SK-N-SH (cell line): Measurements from ENCODE around the gene DCBLD1.

ENCODE experiments used
- USF1 ChIP-seq: IDR thresholded peaks from 2 replicates; pipeline ENCODE4 v1.4.0; 2012; ENCODE audit warnings: low read depth, borderline replicate concordance
- TF ChIP-seq, protein P1 (sequence below): fragments of 200-600 bp; sonication (generic); IDR thresholded peaks from 2 replicates; pipeline ENCODE4 v1.6.1; 2017; ENCODE audit warnings: antibody characterized with exemption, mild to moderate bottlenecking, moderate library complexity

- TF ChIP-seq, protein P1, sequence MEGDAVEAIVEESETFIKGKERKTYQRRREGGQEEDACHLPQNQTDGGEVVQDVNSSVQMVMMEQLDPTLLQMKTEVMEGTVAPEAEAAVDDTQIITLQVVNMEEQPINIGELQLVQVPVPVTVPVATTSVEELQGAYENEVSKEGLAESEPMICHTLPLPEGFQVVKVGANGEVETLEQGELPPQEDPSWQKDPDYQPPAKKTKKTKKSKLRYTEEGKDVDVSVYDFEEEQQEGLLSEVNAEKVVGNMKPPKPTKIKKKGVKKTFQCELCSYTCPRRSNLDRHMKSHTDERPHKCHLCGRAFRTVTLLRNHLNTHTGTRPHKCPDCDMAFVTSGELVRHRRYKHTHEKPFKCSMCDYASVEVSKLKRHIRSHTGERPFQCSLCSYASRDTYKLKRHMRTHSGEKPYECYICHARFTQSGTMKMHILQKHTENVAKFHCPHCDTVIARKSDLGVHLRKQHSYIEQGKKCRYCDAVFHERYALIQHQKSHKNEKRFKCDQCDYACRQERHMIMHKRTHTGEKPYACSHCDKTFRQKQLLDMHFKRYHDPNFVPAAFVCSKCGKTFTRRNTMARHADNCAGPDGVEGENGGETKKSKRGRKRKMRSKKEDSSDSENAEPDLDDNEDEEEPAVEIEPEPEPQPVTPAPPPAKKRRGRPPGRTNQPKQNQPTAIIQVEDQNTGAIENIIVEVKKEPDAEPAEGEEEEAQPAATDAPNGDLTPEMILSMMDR: no peak
- TF ChIP-seq USF1: no peak
Measured at GRCh38 chr6:117440706-117441525, 41.6 kb upstream of the DCBLD1 start.
